ENCODE measurements around the gene SLC35D2.
"Not testable (repeated sequence)": the region's sequence is repeated elsewhere in the genome, so short reads cannot be mapped to it uniquely, and the experiment has no call there.

The SLC35D2 gene

DNA sequence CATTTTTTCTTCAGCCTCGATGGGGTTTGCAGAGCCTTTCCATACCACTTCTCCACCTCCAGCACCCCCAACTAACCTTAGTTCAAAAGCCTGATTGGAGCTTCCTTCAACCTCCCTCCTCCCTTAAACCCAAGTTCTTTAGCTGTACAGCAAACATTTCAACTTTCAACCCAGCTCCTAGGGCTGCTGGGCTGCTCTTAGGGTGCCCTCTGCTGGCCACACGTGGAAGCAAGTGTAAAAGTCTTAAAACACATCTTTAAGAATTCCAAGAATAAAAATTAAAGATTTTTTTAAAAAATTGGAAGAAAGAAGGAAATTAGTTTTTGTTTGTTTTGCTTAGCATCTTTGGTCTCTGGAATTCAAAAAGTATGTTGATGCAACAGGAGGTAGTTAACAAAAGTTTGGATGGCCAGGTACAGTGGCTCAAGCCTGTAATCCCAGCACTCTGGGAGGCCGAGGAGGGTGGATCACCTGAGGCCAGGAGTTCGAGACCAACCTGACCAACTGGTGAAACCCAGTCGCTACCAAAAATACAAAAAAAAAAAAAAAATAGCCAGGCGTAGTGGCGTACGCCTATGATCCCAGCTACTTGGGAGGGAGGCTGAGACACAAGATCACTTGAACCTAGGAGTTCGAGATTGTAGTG, 66.1 kb downstream of the SLC35D2 start:
- TF ChIP-seq, protein P1, sequence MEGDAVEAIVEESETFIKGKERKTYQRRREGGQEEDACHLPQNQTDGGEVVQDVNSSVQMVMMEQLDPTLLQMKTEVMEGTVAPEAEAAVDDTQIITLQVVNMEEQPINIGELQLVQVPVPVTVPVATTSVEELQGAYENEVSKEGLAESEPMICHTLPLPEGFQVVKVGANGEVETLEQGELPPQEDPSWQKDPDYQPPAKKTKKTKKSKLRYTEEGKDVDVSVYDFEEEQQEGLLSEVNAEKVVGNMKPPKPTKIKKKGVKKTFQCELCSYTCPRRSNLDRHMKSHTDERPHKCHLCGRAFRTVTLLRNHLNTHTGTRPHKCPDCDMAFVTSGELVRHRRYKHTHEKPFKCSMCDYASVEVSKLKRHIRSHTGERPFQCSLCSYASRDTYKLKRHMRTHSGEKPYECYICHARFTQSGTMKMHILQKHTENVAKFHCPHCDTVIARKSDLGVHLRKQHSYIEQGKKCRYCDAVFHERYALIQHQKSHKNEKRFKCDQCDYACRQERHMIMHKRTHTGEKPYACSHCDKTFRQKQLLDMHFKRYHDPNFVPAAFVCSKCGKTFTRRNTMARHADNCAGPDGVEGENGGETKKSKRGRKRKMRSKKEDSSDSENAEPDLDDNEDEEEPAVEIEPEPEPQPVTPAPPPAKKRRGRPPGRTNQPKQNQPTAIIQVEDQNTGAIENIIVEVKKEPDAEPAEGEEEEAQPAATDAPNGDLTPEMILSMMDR (IDR thresholded peaks at IDR 0.05; ENCODE audit: low read depth, low read length), result peak; percentile 94
- DNase-seq (ENCODE audit: extremely low read depth, low read depth), result peak; percentile 31

DNA sequence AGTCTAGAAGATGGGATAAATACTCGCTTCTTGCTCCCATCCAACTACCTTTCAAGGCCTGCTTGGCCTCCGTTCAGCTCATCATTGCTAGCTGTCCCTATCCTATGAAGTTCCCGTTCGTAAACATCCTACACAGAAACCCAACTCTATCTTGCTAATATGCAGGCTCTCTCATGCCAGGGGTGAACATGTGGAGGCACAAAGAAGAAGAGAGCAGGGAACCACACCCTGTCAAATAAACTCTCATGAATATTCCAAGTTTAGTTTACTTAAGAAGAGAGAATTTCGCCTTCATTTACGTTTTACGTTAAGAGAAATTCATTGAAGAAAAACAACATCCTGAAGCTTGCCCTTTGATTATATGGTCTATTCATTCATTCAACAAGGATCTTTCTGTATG, 73.7 kb downstream of the SLC35D2 start:
- TF ChIP-seq, protein P1 (IDR thresholded peaks at IDR 0.05; ENCODE audit: low read depth, low read length), result no peak
- DNase-seq (ENCODE audit: extremely low read depth, low read depth), result no peak

DNA sequence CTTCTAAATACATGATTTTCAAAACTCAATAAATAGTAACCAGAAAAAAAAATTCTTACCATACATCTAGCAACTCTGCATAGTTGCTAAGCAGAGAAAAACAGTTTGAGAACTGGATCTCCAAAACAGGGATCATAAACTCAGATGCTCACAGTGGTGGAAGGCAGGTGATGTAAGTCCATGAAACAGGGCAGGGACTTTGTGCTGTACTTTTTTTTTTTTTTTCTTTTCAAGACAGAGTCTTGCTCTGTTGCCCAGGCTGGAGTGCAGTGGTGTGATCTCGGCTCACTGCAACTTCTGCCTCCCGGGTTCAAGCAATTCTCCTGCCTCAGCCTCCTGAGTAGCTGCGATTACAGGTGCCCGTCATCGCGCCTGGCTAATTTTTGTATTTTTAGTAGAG, 76.6 kb downstream of the SLC35D2 start:
- not testable (repeated sequence) for DNase-seq (ENCODE audit: extremely low read depth, low read depth)

DNA sequence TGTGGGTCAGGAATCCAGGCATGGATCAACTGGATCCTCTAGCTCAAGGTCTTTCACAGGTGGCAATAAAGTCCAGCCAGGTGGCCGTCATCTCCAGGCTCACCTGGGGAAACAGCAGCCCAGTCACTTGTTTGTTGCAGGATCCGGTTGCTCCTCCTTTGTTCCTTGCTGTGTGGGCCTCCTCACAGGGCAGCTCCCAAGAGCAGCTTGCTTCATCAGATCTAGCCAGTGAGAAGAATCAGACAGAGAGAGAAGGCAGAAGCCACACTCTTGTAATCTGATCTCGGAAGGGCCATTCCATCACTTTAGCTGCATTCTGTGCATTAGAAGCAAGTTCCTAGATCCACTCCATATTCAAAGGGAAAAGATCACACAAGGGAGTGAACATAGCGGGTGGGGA, 78.3 kb downstream of the SLC35D2 start:
- DNase-seq (ENCODE audit: extremely low read depth, low read depth), result no peak
- TF ChIP-seq, protein P1 (IDR thresholded peaks at IDR 0.05; ENCODE audit: low read depth, low read length), result no peak

DNA sequence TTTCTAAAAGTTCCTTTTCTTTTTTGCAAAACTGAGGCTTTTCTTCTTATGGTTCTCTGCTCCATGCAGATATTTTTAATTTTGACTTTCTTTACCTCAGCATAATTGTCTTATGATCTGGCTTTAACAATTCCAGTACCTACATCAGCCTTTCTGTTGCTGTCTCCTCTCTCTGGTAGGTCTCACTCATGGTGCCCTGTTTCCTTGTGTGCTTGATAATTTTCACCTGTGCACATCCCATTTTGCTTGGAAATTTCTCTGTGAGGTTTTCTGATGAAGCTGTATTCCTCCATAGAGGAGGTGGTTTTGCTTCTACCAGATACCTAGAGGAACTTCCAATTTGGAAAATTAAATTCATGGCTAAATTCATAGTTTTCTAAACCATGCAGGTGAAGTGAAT, 79.3 kb downstream of the SLC35D2 start:
- TF ChIP-seq, protein P1 (IDR thresholded peaks at IDR 0.05; ENCODE audit: low read depth, low read length), result no peak
- DNase-seq (ENCODE audit: extremely low read depth, low read depth), result no peak

DNA sequence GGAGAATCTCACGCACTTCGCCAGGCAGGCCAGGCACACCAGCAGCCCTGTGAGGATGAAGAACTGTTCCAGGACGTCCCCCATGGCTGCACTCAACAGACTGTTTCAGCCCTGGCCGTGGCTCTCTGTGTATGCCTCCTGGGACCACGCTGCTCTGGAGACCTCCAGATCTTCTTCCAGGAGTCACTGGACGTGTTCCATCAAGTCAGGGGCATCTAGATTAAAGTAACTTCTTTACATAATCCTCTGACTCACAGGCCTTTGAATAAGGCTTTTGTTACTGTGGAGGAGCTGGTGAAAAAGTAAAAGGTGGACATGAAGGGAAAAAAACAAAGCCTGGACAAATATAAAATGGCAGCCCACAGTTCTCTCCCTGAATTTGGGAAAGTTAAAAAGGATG, 81.5 kb downstream of the SLC35D2 start, which contains the start of gene HSD17B3:
TSS of gene HSD17B3 (minus strand) at position 156 of the 400 bp plus-strand sequence. CDS start at position 84, 72 bp downstream.
- DNase-seq (ENCODE audit: extremely low read depth, low read depth), result no peak
- TF ChIP-seq, protein P1 (IDR thresholded peaks at IDR 0.05; ENCODE audit: low read depth, low read length), result no peak

DNA sequence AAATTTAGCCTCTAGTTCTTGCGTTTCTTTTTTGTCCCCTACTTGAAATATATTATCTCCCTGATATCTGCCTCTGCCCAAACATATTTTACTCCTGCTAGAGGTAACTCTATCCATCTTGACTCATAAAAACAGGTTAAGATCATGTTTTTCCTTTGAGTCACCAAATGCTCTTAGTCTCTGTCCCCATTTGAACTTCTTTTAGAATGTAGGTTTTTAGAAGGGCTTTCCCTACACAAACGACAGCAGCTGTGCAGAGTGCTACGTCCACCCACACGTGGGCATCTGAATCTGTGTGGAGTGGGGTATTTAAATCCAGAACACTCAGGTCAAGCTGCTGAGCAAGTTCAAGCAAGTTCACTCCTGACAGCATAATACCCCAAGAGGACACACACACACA, 83.7 kb downstream of the SLC35D2 start:
- TF ChIP-seq, protein P1 (IDR thresholded peaks at IDR 0.05; ENCODE audit: low read depth, low read length), result no peak
- no peak for DNase-seq (ENCODE audit: extremely low read depth, low read depth)

DNA sequence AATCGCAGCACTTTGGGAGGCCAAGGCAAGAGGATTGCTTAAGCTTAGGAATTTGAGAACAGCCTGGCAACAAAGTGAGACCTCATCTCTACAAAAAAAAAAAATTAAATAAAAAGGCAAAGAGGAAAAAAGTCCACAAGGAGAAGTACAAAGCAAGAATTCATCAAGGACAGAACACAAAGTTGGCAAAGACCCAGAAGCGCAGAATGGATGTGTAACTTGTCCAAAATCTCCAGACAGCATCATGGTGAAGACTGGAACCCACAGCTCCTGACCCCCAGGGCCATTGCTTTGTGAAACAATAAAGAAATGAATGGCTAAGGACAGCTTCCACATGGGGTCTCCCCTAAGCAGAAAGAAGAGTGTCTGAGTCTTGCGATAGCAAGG, 89.4 kb downstream of the SLC35D2 start:
- no peak for DNase-seq (ENCODE audit: extremely low read depth, low read depth)
- TF ChIP-seq, protein P1 (IDR thresholded peaks at IDR 0.05; ENCODE audit: low read depth, low read length), result no peak

All from AG09319 (cell line).